ENCODE data around the gene ARHGAP32. TPM values are rescaled to one million over a fixed set of nuclear protein-coding genes. Genes with fewer than 3 reads are reported as not detected.

Gene ARHGAP32
- polyA plus RNA-seq, 1 of the 3 experiments (the other 2 are of a cell fraction) = 4.8 TPM

DNA sequence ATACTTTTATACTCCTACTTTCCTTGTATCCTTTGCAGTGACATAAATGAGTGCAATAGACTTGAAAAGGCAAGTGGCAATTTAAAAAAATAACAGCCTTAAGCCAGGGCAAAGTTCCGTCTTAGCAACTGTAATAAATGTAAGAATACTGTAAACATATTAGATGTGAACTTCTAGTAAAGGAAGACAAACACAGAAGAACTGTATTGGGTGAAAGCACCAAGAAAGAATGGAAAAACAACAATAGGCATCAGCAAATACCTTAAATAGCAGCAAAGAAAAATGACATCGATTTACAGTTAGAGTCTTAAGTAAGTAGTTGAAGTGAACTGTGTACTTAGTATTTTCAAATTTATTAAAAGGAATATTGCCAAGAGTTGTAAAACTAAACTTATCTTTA lies 174.0 kb downstream of the ARHGAP32 start:
- WGBS (ENCODE audit: low lambda C conversion rate) = 92% methylated on average over 2 of the region's 2 CpGs
- Histone ChIP-seq H4K20me1 (ENCODE audit: insufficient read depth) (no peaks in the 10 kb centered on the region), H3K27me3 (ENCODE audit: insufficient read depth) (no peaks in the 10 kb centered on the region), H3K36me3 (replicated peaks in 1 of 2; ENCODE audit: control insufficient read depth in 1 of 2, insufficient read depth in 2 of 2, low read length in 1 of 2) (no peaks in the 10 kb centered on the region), H3K27ac (ENCODE audit: low read depth in 2 of 2, low read length in 1 of 2) (no peak overlapping the region), H3K9ac (no peak overlapping the region), H3K9me2 (no peaks in the 10 kb centered on the region), H3F3A (replicated peaks; ENCODE audit: insufficient read depth) (peaks cover 4% of the 10 kb centered on the region), H3K4me3 (ENCODE audit: low read depth in 2 of 2, low read length in 1 of 2) (no peak overlapping the region), H3K79me2 (ENCODE audit: insufficient read depth) (no peaks in the 10 kb centered on the region), H3K9me3 (no peaks in the 10 kb centered on the region), H3K4me2 (no peak overlapping the region), H2AFZ (ENCODE audit: low read depth) (no peak overlapping the region), H3K4me1 (ENCODE audit: control insufficient read depth in 1 of 2, insufficient read depth in 2 of 2, low read depth in 1 of 2, low read length in 1 of 2) (peaks cover 0 to 13% of the 10 kb centered on the region in 2 experiments; a peak in 1 of 4 replicates)
- CTCF ChIA-PET = no interaction called here
- POLR2A ChIA-PET = no interaction called here
- TF ChIP-seq, protein P1, sequence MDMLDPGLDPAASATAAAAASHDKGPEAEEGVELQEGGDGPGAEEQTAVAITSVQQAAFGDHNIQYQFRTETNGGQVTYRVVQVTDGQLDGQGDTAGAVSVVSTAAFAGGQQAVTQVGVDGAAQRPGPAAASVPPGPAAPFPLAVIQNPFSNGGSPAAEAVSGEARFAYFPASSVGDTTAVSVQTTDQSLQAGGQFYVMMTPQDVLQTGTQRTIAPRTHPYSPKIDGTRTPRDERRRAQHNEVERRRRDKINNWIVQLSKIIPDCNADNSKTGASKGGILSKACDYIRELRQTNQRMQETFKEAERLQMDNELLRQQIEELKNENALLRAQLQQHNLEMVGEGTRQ (IDR thresholded peaks at IDR 0.05; ENCODE audit: borderline replicate concordance, low read depth, low read length) = no peak
- TF ChIP-seq JUND (IDR thresholded peaks at IDR 0.05) (no peak), FOXJ3 (CRISPR knock-in tag; IDR thresholded peaks at IDR 0.05) (no peak), RCOR1 (IDR thresholded peaks at IDR 0.05; ENCODE audit: low read length) (no peak), CHD2 (IDR thresholded peaks at IDR 0.05; ENCODE audit: low read length, partially characterized antibody) (no peak), NRF1 (IDR thresholded peaks at IDR 0.05; ENCODE audit: low read depth, low read length) (no peak), YY1 (IDR thresholded peaks at IDR 0.05; ENCODE audit: low read depth) (no peak), IRF3 (IDR thresholded peaks at IDR 0.05; ENCODE audit: low read depth, low read length) (no peak), GATA2 (CRISPR knock-in tag; IDR thresholded peaks at IDR 0.05) (no peak), MAX (IDR thresholded peaks at IDR 0.05; ENCODE audit: low read depth) (no peak), TCF12 (IDR thresholded peaks at IDR 0.05) (no peak), RXRA (IDR thresholded peaks at IDR 0.05; ENCODE audit: borderline replicate concordance, low read depth) (no peak), RAD21 (IDR thresholded peaks at IDR 0.05; ENCODE audit: low read length) (no peak), RFX5 (IDR thresholded peaks at IDR 0.05; ENCODE audit: low read length) (no peak), FOXM1 (IDR thresholded peaks at IDR 0.05; ENCODE audit: low read depth) (no peak)
- TF ChIP-seq, protein P2, sequence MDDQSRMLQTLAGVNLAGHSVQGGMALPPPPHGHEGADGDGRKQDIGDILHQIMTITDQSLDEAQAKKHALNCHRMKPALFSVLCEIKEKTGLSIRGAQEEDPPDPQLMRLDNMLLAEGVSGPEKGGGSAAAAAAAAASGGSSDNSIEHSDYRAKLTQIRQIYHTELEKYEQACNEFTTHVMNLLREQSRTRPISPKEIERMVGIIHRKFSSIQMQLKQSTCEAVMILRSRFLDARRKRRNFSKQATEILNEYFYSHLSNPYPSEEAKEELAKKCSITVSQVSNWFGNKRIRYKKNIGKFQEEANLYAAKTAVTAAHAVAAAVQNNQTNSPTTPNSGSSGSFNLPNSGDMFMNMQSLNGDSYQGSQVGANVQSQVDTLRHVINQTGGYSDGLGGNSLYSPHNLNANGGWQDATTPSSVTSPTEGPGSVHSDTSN (IDR thresholded peaks at IDR 0.05) = no peak
- TF ChIP-seq, protein P3, sequence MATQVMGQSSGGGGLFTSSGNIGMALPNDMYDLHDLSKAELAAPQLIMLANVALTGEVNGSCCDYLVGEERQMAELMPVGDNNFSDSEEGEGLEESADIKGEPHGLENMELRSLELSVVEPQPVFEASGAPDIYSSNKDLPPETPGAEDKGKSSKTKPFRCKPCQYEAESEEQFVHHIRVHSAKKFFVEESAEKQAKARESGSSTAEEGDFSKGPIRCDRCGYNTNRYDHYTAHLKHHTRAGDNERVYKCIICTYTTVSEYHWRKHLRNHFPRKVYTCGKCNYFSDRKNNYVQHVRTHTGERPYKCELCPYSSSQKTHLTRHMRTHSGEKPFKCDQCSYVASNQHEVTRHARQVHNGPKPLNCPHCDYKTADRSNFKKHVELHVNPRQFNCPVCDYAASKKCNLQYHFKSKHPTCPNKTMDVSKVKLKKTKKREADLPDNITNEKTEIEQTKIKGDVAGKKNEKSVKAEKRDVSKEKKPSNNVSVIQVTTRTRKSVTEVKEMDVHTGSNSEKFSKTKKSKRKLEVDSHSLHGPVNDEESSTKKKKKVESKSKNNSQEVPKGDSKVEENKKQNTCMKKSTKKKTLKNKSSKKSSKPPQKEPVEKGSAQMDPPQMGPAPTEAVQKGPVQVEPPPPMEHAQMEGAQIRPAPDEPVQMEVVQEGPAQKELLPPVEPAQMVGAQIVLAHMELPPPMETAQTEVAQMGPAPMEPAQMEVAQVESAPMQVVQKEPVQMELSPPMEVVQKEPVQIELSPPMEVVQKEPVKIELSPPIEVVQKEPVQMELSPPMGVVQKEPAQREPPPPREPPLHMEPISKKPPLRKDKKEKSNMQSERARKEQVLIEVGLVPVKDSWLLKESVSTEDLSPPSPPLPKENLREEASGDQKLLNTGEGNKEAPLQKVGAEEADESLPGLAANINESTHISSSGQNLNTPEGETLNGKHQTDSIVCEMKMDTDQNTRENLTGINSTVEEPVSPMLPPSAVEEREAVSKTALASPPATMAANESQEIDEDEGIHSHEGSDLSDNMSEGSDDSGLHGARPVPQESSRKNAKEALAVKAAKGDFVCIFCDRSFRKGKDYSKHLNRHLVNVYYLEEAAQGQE (IDR thresholded peaks at IDR 0.05; ENCODE audit: low read depth, low read length) = no peak
- TF ChIP-seq, protein P4, sequence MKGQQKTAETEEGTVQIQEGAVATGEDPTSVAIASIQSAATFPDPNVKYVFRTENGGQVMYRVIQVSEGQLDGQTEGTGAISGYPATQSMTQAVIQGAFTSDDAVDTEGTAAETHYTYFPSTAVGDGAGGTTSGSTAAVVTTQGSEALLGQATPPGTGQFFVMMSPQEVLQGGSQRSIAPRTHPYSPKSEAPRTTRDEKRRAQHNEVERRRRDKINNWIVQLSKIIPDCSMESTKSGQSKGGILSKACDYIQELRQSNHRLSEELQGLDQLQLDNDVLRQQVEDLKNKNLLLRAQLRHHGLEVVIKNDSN (IDR thresholded peaks at IDR 0.05; ENCODE audit: borderline replicate concordance, low read depth) = no peak
- no peak for DNase-seq
